Breast epithelium (tissue), 3 donors: ENCODE results near the gene TFE3.

Source experiments
- POLR2A ChIP-seq: fragments of 450-650 bp; IDR thresholded peaks from one replicate; pipeline ENCODE4 v1.6.1; 2016; ENCODE audit warnings: antibody characterized with exemption, mild to moderate bottlenecking, moderate library complexity
- POLR2AphosphoS5 ChIP-seq, 3 donors: sonication (generic); formaldehyde crosslinking; IDR thresholded peaks; one replicate each; pipeline ENCODE4 v1.6.1; 2017; ENCODE audit warnings: antibody characterized with exemption in 3 of 3
- TF ChIP-seq, protein P1 (sequence below), 3 donors: fragments of 450-650 bp; IDR thresholded peaks; one replicate each; pipeline ENCODE4 v1.5.1; 2016 to 2017; ENCODE audit warnings: antibody characterized with exemption in 3 of 3, mild to moderate bottlenecking in 3 of 3, moderate library complexity in 3 of 3

GRCh38 chrX:49029876-49030275 lies 13.3 kb downstream of the TFE3 start:
- TF ChIP-seq, protein P1, sequence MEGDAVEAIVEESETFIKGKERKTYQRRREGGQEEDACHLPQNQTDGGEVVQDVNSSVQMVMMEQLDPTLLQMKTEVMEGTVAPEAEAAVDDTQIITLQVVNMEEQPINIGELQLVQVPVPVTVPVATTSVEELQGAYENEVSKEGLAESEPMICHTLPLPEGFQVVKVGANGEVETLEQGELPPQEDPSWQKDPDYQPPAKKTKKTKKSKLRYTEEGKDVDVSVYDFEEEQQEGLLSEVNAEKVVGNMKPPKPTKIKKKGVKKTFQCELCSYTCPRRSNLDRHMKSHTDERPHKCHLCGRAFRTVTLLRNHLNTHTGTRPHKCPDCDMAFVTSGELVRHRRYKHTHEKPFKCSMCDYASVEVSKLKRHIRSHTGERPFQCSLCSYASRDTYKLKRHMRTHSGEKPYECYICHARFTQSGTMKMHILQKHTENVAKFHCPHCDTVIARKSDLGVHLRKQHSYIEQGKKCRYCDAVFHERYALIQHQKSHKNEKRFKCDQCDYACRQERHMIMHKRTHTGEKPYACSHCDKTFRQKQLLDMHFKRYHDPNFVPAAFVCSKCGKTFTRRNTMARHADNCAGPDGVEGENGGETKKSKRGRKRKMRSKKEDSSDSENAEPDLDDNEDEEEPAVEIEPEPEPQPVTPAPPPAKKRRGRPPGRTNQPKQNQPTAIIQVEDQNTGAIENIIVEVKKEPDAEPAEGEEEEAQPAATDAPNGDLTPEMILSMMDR (IDR thresholded peaks at IDR 0.05), result no peak
- TF ChIP-seq POLR2AphosphoS5 (IDR thresholded peaks at IDR 0.05) (no peak), POLR2A (no peak)
